Astrocyte (in vitro differentiated cells and primary cell): ENCODE results near the gene PLEK2.

ENCODE experiments used
- EZH2 ChIP-seq: IDR thresholded peaks from 2 replicates; pipeline ENCODE4 v1.6.1; 2012; ENCODE audit warnings: mild to moderate bottlenecking, low read length, inconsistent platforms; ENCODE audit not compliant: insufficient read depth
- TF ChIP-seq, protein P1 (sequence below): IDR thresholded peaks from 2 replicates; pipeline ENCODE4 v1.5.1; 2011; ENCODE audit warnings: low read depth, mild to moderate bottlenecking, inconsistent platforms, low read length, moderate library complexity; ENCODE audit not compliant: insufficient read depth

DNA sequence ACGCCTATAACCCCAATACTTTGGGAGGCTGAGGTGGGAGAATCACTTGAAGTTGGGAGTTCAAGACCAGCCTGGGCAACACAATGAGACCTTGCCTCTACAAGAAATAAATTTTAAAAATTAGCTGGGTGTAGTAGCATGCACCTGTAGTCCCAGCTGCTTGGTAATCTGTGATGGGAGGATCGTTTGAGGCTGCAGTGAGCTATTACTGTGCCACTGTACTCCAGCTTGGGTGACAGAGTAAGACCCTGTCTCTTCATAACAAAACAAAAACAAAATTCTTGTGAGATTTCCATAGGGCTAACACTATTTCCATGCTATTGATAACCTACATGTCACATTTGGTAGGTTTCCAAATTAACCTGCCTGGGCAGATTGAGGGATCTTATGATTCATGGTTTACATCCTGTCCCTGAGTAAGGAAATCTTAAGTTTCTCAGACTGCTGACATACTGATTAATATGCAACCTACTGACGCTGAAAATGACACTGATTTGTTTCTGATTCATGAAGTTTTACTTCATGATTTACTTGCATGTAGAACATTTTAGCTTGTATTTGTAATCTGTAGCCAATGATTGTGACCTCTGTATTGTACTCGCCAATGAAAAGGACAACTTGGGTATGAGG, 68.2 kb downstream of the PLEK2 start:
- TF ChIP-seq, protein P1, sequence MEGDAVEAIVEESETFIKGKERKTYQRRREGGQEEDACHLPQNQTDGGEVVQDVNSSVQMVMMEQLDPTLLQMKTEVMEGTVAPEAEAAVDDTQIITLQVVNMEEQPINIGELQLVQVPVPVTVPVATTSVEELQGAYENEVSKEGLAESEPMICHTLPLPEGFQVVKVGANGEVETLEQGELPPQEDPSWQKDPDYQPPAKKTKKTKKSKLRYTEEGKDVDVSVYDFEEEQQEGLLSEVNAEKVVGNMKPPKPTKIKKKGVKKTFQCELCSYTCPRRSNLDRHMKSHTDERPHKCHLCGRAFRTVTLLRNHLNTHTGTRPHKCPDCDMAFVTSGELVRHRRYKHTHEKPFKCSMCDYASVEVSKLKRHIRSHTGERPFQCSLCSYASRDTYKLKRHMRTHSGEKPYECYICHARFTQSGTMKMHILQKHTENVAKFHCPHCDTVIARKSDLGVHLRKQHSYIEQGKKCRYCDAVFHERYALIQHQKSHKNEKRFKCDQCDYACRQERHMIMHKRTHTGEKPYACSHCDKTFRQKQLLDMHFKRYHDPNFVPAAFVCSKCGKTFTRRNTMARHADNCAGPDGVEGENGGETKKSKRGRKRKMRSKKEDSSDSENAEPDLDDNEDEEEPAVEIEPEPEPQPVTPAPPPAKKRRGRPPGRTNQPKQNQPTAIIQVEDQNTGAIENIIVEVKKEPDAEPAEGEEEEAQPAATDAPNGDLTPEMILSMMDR, result no peak
- TF ChIP-seq EZH2, result no peak
